ENCODE results near the gene ARPP19.
A peak's percentile ranks its signal among the peaks of the same experiment; 100 is the strongest.
"Not testable (repeated sequence)": the region's sequence is repeated elsewhere in the genome, so short reads cannot be mapped to it uniquely, and the experiment has no call there.

The ARPP19 gene

DNA sequence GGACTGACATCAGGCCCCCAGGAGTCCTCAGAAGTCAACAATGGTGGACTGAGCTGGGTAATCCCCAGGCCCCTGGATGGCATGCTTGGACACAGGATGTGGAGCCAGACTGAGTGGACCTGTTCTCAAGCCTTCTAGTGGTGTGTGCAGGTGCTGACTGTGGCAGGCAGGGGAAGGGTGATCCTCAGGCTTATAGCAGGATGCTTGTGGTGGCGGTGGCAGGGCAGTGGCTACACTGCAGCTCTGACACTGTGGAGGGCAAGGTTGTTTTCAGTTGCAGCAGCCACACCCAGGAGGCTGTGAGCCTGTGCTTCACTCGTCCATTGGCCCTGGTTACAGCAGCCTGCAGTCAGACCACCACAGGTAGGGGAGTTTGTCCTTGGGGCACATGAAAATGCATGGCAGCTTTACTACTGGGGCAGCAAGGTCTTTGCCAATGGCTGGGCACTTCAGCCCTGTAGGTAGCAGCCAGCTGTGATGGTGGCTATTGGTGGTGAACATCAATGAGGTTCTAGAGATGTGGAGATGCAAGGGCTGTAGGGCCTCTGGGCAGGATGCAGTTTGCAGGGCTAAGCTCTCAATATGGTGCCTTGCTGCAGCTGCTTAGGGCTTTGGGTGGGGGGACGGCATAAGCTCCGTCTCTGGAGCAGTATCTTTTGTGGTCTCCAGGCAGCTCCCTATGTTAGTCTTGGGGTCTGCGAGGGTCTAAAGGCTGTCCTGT lies 22.6 kb downstream of the ARPP19 start:
- no peak for DNase-seq

DNA sequence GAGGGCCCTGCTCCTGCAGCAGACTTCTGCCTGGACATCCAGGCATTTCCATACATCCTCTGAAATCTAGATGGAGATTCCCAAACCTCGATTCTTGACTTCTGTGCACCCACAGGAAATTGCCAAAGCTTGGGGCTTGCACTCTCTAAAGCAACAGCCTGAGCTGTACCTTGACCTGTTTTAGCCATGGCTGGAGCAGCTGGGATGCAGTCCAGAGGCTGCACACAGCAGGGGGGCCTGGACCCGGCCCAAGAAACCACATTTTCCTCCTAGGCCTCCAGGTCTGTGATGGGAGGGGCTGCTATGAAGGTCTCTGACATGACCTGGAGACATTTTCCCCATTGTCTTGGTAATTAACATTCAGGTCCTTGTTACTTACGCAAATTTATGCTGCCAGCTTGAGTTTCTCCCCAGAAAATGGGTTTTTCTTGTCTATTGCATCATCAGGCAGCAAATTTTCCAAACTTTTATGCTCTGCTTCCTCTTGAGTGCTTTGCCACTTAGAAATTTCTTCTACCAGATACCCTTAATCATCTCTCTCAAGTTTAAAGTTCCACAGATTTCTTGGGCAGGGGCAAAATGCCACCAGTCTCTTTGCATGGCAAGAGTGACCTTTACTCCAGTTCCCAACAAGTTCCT lies 28.3 kb downstream of the ARPP19 start:
- no peak for DNase-seq

- DNase-seq, result no peak
These were observed 31.4 kb downstream of the ARPP19 start for GRCh38 chr15:52537459-52537858.

DNA sequence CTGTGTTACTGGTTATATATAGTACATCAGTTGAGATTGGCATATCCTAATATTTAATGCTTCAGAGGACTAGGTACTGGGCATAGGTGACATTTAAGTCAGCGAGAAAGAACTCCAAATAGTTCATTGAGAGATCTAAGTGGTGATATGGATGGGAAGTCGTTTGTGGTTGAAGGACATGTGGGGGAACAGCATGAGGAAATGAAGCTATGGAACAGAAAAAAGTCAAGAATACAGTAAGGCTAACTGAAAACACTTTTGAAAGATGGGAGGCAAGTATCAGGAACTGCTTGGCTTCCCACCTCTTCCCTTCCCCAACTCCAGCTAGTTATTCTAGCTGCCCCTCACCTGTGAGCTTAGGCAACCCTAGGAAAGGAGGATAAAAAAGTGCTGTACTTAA lies 36.4 kb downstream of the ARPP19 start:
- DNase-seq, result no peak

GRCh38 chr15:52529940-52530339 lies 38.9 kb downstream of the ARPP19 start:
- no peak for DNase-seq

- peak; percentile 34 for DNase-seq
These were observed 39.4 kb downstream of the ARPP19 start for GRCh38 chr15:52529341-52529924.

DNA sequence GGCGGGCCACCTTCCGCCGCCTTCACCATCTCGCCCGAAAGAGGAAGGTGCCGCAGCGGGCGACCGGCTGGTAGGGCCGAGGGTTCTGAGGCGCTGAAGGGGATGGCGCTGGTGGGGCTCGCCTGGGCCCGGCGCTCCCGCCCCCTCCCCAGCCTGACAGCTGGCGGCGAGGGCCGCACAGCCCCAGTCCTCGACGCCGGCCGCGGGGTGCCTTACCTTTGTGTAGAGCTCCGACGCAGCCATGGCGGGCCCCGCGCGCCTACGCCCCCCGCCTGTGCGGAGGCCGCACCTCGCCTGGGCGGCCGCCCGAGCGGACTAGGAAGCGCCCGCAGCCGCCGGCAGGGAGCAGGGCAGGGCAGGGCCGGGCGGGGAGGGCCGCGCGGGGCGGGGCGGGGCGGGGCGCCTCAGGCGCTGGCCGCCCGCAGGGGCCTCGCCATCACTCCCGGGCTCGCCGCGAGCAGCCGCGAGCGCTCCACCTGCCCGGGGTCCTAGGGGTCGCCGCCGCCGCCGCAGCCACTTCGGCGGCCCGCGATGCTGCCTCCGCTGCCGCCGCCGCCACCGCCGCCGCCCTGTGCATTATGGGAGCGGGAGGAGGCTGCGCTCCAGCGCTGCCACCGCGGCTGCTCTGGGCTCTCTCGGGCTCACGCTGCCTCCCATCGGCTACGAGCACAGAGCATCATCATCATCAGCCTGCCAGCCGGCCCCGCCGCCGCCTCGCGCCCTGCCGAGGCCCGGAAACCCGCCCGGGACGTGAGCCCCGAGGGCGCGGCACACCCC lies 40.1 kb downstream of the ARPP19 start, which contains the start of gene MYO5A:
MYO5A (minus strand) TSS at position 317 of the 777 bp plus-strand sequence; CDS start at position 243, 74 bp downstream.
- peak; percentile 86 for DNase-seq

- DNase-seq, result peak; percentile 68
These were observed 40.8 kb downstream of the ARPP19 start for GRCh38 chr15:52527911-52528563.

GRCh38 chr15:52527196-52527910 lies 41.5 kb downstream of the ARPP19 start:
- no peak for DNase-seq

GRCh38 chr15:52524223-52525136 lies 44.4 kb downstream of the ARPP19 start:
- DNase-seq, result no peak

- DNase-seq, result no peak
These were observed 45.2 kb downstream of the ARPP19 start for GRCh38 chr15:52523647-52524046.

DNA sequence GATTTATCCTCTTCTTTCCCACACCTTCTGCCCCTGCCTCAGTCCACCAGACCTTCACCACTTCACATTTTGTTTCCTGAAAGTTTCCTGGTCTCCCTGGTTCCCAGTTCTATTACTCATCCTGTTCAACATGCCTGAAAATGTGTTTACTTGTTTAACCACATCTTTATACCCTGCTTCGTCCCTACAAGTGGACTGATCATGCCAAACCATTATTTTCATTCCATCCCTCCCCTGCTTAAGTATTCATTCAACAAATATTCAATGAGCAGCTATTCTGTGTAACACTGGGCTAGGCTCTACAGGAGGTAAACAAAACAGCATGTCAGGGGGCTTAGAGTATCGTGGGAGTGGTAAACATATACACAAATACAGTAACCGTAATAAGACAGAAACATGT lies 45.6 kb downstream of the ARPP19 start:
- DNase-seq, result no peak

DNA sequence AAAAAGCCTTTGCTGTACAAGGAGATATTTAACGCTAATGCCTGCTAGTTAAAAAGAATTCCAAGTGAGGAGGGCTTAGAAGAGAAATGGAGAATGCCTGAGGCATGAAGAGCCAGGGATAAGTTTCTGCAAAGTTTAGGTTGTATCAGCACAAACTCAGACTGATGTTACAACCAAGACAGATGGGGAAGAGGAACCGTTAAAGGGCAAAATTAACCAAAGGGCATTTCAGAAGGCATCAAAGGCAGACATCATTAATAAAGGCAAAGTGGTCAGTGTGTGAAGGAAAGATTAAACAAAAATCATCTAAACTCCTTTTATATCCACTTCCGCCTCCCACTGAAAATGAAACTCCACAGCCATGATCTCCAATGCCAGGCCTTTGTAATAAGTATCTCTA lies 47.1 kb downstream of the ARPP19 start:
- DNase-seq, result no peak

DNA sequence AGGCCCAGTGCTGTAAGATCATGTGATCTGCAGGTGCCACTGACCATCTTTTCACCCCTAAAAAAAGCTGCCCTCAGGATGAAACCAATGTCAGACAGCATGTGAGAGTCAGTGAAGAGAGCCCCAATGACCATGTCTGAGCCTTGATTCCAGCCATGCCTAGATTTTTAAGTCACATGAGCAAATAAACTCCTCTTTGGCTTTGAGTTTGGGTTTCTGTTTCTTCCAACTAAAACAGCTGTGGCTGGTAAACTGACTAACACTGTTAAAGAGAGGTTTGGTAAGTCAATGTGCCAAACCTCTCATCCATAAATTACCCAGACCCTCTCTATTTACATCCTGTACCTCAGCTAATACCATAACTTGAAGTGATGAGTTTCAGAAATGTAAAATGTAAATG lies 48.4 kb downstream of the ARPP19 start:
- DNase-seq, result no peak

- no peak for DNase-seq
These were observed 50.1 kb downstream of the ARPP19 start for GRCh38 chr15:52518487-52519371.

DNA sequence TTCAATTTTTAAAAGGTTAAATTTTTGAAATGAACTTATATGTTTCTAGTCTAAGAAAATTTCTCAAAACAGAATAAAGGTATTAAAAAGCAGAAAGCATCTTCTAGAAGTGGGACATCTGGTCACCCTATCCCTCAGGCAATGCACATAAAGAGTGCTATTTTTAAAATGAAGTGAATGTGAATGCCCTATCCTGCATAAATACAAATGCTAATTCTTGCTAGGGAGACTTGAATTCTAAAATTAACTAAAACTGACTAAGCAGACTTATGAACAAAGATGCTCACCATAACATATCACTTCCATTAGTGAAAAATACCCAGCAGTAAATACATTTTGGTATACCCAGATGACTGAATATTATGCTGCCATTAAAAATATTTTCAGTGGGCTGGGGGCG lies 51.8 kb downstream of the ARPP19 start:
- DNase-seq, result no peak

GRCh38 chr15:52515343-52515742 lies 53.5 kb downstream of the ARPP19 start:
- DNase-seq, result no peak

GRCh38 chr15:52514482-52514881 lies 54.3 kb downstream of the ARPP19 start:
- no peak for DNase-seq

DNA sequence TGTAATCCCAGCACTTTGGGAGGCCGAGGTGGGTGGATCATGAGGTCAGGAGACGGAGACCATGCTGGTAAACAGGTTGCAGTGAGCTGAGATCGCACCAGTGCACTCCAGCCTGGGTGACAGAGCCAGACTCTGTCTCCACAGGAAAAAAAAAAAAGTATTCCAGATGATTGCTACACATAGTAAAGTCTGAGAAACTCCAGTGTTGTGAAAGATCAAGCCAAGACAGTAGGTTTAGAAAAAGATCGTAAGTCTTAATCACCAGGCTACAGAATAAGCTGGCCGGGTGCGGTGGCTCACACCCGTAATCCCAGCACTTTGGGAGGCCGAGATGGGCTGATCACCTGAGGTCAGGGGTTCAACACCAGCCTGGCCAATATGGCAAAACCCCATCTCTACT lies 56.0 kb downstream of the ARPP19 start:
- DNase-seq, result not testable (repeated sequence)

- no peak for DNase-seq
These were observed 57.7 kb downstream of the ARPP19 start for GRCh38 chr15:52511084-52511483.
